Endothelial cell (in vitro differentiated cells): Measurements from ENCODE around the gene FAM111B. TPM values are rescaled to one million over a fixed set of nuclear protein-coding genes. Genes with fewer than 3 reads are reported as not detected.
"Not testable (repeated sequence)": the region's sequence is repeated elsewhere in the genome, so short reads cannot be mapped to it uniquely, and the experiment has no call there.

Experiments used
- DNase-seq: peaks from one replicate; pipeline ENCODE4 v3.0.0; 2021; ENCODE audit warnings: low spot score
- H3K27ac Mint-ChIP-seq: one replicate; pipeline ENCODE4 v1.8.0; 2021; ENCODE audit warnings: mixed read lengths, inconsistent platforms; ENCODE audit not compliant: unreplicated experiment
- H3K27me3 Mint-ChIP-seq: one replicate; pipeline ENCODE4 v1.8.0; 2021; ENCODE audit warnings: mild to moderate bottlenecking, moderate library complexity, mixed read lengths, inconsistent platforms; ENCODE audit not compliant: unreplicated experiment
- H3K36me3 Mint-ChIP-seq: one replicate; pipeline ENCODE4 v1.8.0; 2021; ENCODE audit warnings: mild to moderate bottlenecking, low read depth, mixed read lengths, inconsistent platforms; ENCODE audit not compliant: unreplicated experiment
- H3K4me1 Mint-ChIP-seq: one replicate; pipeline ENCODE4 v1.8.0; 2021; ENCODE audit warnings: mild to moderate bottlenecking, mixed read lengths, inconsistent platforms; ENCODE audit not compliant: unreplicated experiment
- H3K4me3 Mint-ChIP-seq: one replicate; pipeline ENCODE4 v1.8.0; 2021; ENCODE audit warnings: mild to moderate bottlenecking, mixed read lengths, inconsistent platforms; ENCODE audit not compliant: unreplicated experiment
- H3K9me3 Mint-ChIP-seq: one replicate; pipeline ENCODE4 v1.8.0; 2021; ENCODE audit warnings: mixed read lengths, inconsistent platforms; ENCODE audit not compliant: unreplicated experiment
- CTCF ChIP-seq: fragments of 200-600 bp; sonication (generic); IDR thresholded peaks from one replicate; pipeline ENCODE4 v1.5.0; 2021; ENCODE audit warnings: antibody characterized with exemption; ENCODE audit not compliant: unreplicated experiment
- total RNA-seq: library from RNA; stranded (reverse); fragmentation: NEBNext Ultra II Directional; extraction: Animal tissue kit (Norgen Biotek cat#: 25700); gene quantifications from one replicate; pipeline ENCODE4 v1.2.1, GENCODE V29; 2021; ENCODE audit not compliant: unreplicated experiment

FAM111B gene
- total RNA-seq, 1 donor from 2014 or later = 3.4 TPM

- no peak for DNase-seq
- Mint-ChIP-seq H3K36me3 (no peaks in the 10 kb centered on the region), H3K27ac (no peak overlapping the region), H3K9me3 (no peaks in the 10 kb centered on the region), H3K27me3 (peaks cover 3% of the 10 kb centered on the region), H3K4me3 (no peak overlapping the region), H3K4me1 (no peaks in the 10 kb centered on the region)
- no peak for TF ChIP-seq CTCF
Observed at GRCh38 chr11:59069087-59069486, 38.0 kb upstream of the FAM111B start.

- Mint-ChIP-seq H3K27me3 (no peaks in the 10 kb centered on the region), H3K27ac (no peak overlapping the region), H3K4me3 (no peak overlapping the region), H3K4me1 (no peaks in the 10 kb centered on the region), H3K9me3 (no peaks in the 10 kb centered on the region), H3K36me3 (no peaks in the 10 kb centered on the region)
- no peak for TF ChIP-seq CTCF
- DNase-seq = no peak
Observed at GRCh38 chr11:59076876-59077571, 30.0 kb upstream of the FAM111B start.

- Mint-ChIP-seq H3K27ac (no peak overlapping the region), H3K9me3 (no peaks in the 10 kb centered on the region), H3K36me3 (no peaks in the 10 kb centered on the region), H3K27me3 (peaks cover 3% of the 10 kb centered on the region), H3K4me1 (no peaks in the 10 kb centered on the region), H3K4me3 (no peak overlapping the region)
- TF ChIP-seq CTCF = no peak
- DNase-seq = no peak
Observed at GRCh38 chr11:59078435-59078834, 28.6 kb upstream of the FAM111B start.

GRCh38 chr11:59079086-59079485, 28.0 kb upstream of the FAM111B start:
- peaks cover 4% of the 10 kb centered on the region for H3K27me3 Mint-ChIP-seq

GRCh38 chr11:59080421-59080820, 26.6 kb upstream of the FAM111B start:
- not testable (repeated sequence) for H3K36me3 Mint-ChIP-seq, H3K27me3 Mint-ChIP-seq, H3K27ac Mint-ChIP-seq, H3K9me3 Mint-ChIP-seq, DNase-seq, H3K4me3 Mint-ChIP-seq, H3K4me1 Mint-ChIP-seq

More at GRCh38 chr11:59079086-59079485, 28.0 kb upstream of the FAM111B start:
- no peak for DNase-seq
- Mint-ChIP-seq H3K9me3 (no peaks in the 10 kb centered on the region), H3K4me1 (no peaks in the 10 kb centered on the region), H3K27ac (no peak overlapping the region), H3K36me3 (no peaks in the 10 kb centered on the region), H3K4me3 (no peak overlapping the region)
- no peak for TF ChIP-seq CTCF

- H3K27ac Mint-ChIP-seq, H3K27me3 Mint-ChIP-seq, H3K9me3 Mint-ChIP-seq, H3K36me3 Mint-ChIP-seq, H3K4me1 Mint-ChIP-seq, H3K4me3 Mint-ChIP-seq, DNase-seq: not testable (repeated sequence)
Observed at GRCh38 chr11:59081430-59082020, 25.5 kb upstream of the FAM111B start.

GRCh38 chr11:59086007-59086406, 21.0 kb upstream of the FAM111B start, which contains the start of gene GLYATL1B:
GLYATL1B (plus strand) TSS chr11:59086307; CDS start chr11:59086307, 0 bp downstream.
- DNase-seq, H3K27me3 Mint-ChIP-seq, H3K4me1 Mint-ChIP-seq, H3K4me3 Mint-ChIP-seq, H3K36me3 Mint-ChIP-seq, H3K27ac Mint-ChIP-seq, H3K9me3 Mint-ChIP-seq: not testable (repeated sequence)
